Measurements from ENCODE around the gene CYP4B1. TPM values are rescaled to one million over a fixed set of nuclear protein-coding genes. Genes with fewer than 3 reads are reported as not detected.

Gene CYP4B1
- total RNA-seq, 2 donors from 2014 or later = 1.2 TPM; not detected in 1

GRCh38 chr1:46809071-46809470, 10.2 kb downstream of the CYP4B1 start:
- intact Hi-C loops (cut with DNase I) = no loop called here
- Histone ChIP-seq H3K9me3 (no peaks in the 10 kb centered on the region), H3K4me3 (no peak overlapping the region), H3K27ac (no peak overlapping the region), H3K36me3 (no peaks in the 10 kb centered on the region), H3K4me1 (no peaks in the 10 kb centered on the region), H3K27me3 (no peaks in the 10 kb centered on the region), H3K9ac (ENCODE audit: low read depth in 2 of 2, low read length in 2 of 2) (no peak overlapping the region)
- DNase-seq = no peak
- no peak for TF ChIP-seq CTCF (IDR thresholded peaks at IDR 0.05)

- TF ChIP-seq CTCF (IDR thresholded peaks at IDR 0.05) = no peak
- H3K27me3 ChIP-seq = no peaks in the 10 kb centered on the region
- no peak overlapping the region for H3K4me3 ChIP-seq
- H3K9me3 ChIP-seq = no peaks in the 10 kb centered on the region
- H3K4me1 ChIP-seq = no peaks in the 10 kb centered on the region
- intact Hi-C loops (cut with DNase I) = no loop called here
- no peak overlapping the region for H3K27ac ChIP-seq
- DNase-seq = no peak
- no peak overlapping the region for H3K9ac ChIP-seq (ENCODE audit: low read depth in 2 of 2, low read length in 2 of 2)
- no peaks in the 10 kb centered on the region for H3K36me3 ChIP-seq
Observed at GRCh38 chr1:46809904-46810303, 11.1 kb downstream of the CYP4B1 start.

GRCh38 chr1:46810596-46810995, 11.8 kb downstream of the CYP4B1 start:
- Histone ChIP-seq H3K36me3 (no peaks in the 10 kb centered on the region), H3K4me1 (no peaks in the 10 kb centered on the region), H3K9ac (ENCODE audit: low read depth in 2 of 2, low read length in 2 of 2) (no peak overlapping the region), H3K4me3 (no peak overlapping the region), H3K27ac (no peak overlapping the region), H3K9me3 (no peaks in the 10 kb centered on the region), H3K27me3 (no peaks in the 10 kb centered on the region)
- intact Hi-C loops (cut with DNase I) = no loop called here
- no peak for TF ChIP-seq CTCF (IDR thresholded peaks at IDR 0.05)
- DNase-seq = no peak

- Histone ChIP-seq H3K36me3 (no peaks in the 10 kb centered on the region), H3K4me1 (no peaks in the 10 kb centered on the region), H3K9ac (ENCODE audit: low read depth in 2 of 2, low read length in 2 of 2) (no peak overlapping the region), H3K27ac (no peak overlapping the region), H3K27me3 (no peaks in the 10 kb centered on the region), H3K9me3 (no peaks in the 10 kb centered on the region), H3K4me3 (no peak overlapping the region)
- DNase-seq = no peak
- intact Hi-C loops (cut with DNase I) = no loop called here
- TF ChIP-seq CTCF (IDR thresholded peaks at IDR 0.05) = no peak
Observed at GRCh38 chr1:46811053-46811452, 12.2 kb downstream of the CYP4B1 start.

- Histone ChIP-seq H3K4me1 (no peaks in the 10 kb centered on the region), H3K4me3 (no peak overlapping the region), H3K27ac (no peak overlapping the region), H3K36me3 (no peaks in the 10 kb centered on the region), H3K27me3 (no peaks in the 10 kb centered on the region), H3K9ac (ENCODE audit: low read depth in 2 of 2, low read length in 2 of 2) (no peak overlapping the region), H3K9me3 (no peaks in the 10 kb centered on the region)
- no peak for DNase-seq
- no peak for TF ChIP-seq CTCF (IDR thresholded peaks at IDR 0.05)
- intact Hi-C loops (cut with DNase I) = no loop called here
Observed at GRCh38 chr1:46812065-46812963, 13.5 kb downstream of the CYP4B1 start.
